Muscle of arm (tissue), 12 donors: Measurements from ENCODE around the gene CHCHD3. TPM values are rescaled to one million over a fixed set of nuclear protein-coding genes. Genes with fewer than 3 reads are reported as not detected.
"Not testable (repeated sequence)": the region's sequence is repeated elsewhere in the genome, so short reads cannot be mapped to it uniquely, and the experiment has no call there.

Experiments
- DNase-seq: peaks from one replicate; pipeline ENCODE4 v3.0.0-alpha.2; 2013
- polyA plus RNA-seq, 12 donors: library from polyadenylated mRNA; unstranded; fragments of 120-200 nt; gene quantifications; one replicate each; pipeline ENCODE4 v1.2.1, GENCODE V29; 2013; ENCODE audit not compliant: insufficient read length in 12 of 12

CHCHD3 gene
- polyA plus RNA-seq, 12 donors = 58.1 to 99.1 (median 70.6) TPM; not detected in 1

DNA sequence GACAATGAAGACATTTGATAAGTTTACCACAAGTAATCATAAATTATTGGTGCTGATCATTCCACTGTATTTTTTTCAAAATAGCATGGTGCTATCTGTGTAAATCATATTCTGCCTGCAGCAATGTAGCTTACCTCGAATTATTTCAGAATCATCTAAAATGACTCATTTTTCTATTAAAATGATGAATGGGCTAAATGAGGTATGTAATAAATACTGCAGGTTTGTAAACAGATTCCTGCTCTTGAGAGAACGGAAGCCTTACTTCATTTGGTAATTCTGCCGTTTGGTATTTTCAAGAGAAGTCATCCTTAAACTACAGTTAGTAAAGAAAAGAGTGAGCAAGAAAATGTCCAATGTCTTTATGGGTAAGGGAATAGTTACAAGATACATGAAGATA, 115.9 kb downstream of the CHCHD3 start:
- DNase-seq = no peak

DNA sequence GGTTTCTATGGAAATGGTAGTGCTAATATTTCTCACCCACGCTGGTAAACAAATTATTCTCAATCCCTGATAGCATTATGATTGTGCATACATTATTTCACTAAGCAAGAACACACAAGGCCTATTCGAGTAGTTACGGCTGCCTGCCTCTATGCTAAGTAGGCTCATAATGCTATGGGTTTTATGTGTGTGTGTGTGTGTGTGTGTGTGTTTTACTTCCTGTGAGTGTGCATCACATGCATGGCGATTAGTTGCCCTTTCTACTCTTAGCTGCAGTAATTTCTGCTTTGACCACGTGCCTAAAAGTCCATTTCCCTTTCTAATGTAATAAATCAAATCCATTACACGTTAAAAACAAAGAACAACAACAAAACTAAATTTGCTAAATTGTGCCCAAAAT, 117.0 kb downstream of the CHCHD3 start:
- DNase-seq = no peak

DNA sequence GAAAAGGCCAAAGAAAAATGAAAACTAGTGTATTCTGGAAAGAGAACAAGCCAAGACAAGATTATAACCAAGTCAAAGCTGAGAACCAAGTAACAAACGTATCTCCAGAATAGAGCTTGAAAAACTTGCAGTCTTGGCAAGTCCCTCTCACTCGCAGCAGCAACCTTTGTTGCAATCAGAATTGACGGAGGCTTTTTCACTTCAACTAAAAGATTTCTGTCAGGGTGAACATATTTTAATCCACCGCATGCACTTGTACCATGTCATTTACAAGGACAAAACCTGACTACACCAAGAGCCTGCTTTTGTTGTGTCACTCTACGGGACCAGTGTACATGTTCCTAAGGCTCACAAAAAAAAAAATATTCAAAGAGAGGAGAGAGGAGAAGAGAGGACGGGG, 122.0 kb downstream of the CHCHD3 start:
- DNase-seq = no peak

DNA sequence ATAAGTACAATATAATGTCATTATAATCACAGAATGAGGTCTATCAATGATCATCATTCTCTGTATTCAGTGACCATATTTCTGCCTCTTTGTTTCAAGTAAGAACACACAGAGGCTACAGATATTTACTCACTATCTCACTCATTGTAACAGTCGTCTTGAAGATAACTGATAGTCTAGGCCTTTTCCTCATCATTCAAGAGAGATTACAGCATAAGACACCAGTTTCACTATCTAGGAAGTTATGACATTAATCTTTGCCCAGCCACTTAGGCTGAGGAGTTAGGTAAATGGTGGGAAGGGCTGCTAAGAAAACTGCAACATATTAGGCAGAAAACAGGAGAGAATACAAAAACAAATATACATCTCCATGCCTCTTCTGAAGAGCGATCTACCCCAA, 125.3 kb downstream of the CHCHD3 start:
- DNase-seq = no peak

DNA sequence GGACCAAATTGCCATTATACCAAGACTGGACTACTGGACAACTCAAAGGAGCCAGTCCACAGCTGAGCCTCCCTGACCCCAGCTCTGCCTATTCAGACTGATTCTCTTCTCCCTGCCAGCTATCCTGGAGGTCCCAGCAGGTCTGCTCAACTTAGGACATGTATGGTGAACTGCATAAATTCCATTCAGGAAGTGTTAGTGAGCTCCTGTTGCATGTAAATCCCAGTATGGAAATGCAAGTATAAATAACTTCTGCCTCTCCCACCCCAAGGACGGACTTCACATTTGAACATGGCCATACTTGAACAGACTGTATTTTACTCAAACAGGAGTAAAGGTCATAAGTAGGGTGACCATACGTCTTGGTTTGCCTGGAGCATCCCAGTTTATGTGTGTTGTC, 128.4 kb downstream of the CHCHD3 start:
- DNase-seq = no peak

DNA sequence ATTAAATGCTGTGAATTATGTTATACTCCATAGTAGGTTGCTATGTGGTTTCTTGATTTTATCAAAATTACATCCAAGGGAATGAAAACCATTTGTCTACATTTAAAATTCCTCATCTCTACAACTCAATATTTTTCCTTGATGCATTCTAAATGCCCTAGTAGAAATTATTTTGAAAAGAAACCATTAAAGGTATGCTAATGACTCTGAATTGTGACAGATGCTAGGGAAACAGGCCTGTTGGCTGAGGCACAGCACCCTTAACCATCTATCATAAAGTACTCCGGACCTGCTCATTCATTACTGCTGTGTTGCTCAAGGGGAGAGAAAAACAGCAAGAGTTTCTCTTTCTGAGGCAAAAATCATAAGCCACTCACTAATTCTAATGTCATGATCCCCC, 131.2 kb downstream of the CHCHD3 start:
- DNase-seq = no peak

DNA sequence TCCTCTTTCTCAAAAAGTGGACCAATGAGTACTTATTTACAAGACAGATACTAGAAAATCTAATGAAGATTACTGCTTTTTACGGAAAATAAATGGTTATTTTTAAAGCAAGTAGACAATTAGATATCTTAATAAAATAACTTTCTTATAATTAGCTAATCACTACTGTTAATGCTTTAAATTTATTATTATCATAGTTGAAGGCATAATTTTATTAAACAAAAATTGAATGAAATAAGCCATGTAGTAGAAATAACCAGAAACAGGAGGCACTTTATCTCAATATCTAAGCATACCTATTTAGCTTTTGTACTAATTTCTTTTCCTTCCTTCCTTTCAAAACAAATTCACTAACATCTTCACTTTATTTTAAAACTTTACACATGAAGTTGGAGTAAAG, 134.9 kb downstream of the CHCHD3 start:
- no peak for DNase-seq

DNA sequence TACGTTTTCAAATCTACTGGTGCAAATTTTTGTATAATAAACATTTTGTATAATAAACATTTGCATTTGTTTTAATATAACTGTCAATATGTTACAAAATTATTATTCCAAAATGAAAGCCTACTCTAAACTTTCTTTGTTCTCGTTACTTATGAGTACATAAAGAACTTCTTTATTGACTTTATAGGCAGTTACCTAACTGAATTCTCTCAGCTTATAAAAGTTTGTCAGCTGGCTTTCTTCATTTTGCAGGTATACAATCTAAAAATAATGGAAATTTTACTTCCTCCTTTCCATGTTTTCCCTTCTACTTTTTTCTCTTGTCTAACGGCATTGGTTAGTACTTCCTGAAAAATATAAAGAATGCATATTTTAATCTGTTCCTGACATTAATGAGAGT, 137.1 kb downstream of the CHCHD3 start:
- no peak for DNase-seq

DNA sequence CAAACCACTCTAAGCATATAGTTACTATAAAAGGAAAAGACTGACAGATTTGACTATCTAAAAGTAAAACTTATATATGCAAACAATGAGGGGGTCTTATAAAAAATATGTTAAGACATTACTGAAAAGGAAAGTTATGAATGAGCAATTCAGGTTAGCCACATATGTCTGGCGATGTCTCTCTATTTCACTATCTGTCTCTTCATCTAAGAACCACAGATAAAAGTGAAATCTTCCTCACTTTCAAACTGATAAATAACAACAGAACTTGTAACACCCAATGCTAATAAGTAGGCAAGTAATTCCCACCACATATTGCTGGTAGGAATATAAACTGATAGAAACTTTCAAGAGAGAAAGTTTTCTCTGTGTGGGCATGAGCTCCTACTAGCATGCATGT, 138.2 kb downstream of the CHCHD3 start:
- no peak for DNase-seq

DNA sequence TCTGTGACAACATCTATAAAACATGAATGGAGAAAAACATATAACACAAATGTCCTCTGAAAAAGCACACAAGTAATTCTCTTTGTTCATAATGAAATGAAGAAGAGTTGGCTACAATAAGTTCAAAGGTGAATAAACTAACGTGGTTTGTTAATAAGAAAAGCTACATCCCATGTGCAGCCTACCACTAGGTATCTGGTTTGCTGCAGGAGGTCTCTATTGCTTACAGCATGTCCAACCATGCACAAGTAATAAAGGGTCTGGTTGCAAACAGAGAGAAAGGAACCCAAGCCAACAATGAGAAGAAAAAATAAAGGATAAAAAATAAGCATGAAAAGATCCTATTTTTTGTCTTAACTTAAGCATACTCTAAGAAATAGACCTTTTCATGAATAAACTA, 139.2 kb downstream of the CHCHD3 start:
- no peak for DNase-seq

DNA sequence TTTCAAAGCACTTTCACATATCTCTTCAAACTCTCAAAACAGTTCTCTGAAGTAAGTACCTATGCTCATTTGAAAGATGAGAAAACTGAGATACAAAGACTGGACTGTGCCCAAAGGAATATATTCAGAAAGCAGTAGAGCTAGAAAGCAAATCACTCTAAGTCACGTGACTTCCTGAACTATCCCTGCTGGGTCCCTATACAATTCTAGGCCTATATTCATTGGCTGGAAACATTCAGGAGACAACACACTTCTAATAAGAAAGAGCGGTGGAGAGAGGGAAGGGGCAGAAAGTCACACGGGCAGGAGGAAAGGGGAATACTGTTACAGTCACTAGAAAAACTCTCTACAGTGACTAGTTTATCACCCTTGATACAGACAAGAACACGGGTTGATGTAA, 140.0 kb downstream of the CHCHD3 start:
- DNase-seq = no peak

DNA sequence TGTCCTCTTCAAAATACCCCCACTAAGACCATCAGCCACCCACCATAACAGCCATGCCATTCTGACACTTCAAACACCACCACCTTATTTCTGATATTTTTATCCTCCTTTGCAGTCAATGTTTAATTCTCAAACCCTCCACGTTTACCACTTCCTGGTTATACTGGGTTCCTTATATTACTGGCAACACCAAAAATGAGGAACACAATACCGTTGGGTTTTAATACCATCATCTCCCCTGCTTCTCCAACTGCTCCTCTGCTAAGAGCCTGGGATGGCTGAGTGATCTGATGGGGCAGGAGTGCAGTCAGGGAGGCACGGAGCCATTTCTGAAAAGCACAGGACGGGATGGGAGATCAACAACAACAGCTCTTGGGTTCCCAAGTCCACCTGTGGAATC, 140.5 kb downstream of the CHCHD3 start:
- DNase-seq = no peak

DNA sequence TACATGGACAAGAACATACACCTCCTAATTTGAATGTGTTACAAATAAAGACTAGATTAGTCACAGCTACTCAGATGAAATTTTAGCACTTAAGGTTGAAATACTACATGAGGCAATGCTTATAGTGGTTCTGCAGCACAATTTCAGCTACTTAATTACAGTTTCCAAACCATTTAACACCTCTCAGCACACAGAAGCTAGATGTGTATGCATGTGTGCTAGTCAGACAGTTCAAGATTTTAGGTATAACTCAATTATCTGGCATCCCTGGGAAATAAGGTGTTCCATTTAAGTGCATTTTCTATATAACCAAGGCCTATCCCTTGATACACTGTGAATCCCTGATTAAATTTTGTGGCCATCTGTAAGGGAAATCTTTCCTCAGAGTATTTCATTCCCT, 141.8 kb downstream of the CHCHD3 start:
- DNase-seq = no peak

DNA sequence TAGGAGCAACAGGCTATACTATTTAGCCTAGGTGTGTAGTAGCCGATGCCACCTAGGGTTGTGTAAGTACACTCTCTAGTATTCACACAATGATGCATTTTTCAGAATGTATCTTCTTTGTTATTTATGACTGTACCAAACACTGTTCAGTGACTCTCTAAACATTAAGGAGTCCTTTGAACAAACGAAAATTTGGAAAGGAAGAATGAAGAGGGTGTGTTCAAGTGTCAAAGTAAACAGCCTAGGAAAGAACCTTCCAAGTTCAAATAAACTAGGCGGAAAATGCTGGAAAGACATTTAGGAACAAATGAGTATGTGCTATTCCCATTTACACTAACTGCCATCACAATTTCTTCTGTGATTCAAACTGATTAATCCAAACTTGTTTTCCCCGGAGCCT, 142.4 kb downstream of the CHCHD3 start:
- no peak for DNase-seq

DNA sequence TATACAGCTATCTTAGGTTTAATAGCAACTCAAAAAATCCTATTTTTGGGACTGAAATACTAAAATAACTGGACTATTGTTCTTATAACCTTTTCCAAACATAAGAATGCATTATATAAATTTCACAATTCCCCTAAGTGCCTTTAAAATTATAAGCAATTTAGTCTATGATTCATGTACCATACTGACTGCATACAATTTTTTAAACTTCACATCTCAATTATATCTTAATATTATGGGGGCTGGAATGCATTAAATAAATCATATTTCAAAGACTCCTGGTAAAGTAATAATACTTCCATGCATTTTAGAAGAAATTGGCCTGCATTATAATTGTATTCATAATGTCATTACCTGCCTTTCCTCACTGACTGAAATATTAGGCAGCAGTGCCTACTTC, 144.6 kb downstream of the CHCHD3 start:
- no peak for DNase-seq

DNA sequence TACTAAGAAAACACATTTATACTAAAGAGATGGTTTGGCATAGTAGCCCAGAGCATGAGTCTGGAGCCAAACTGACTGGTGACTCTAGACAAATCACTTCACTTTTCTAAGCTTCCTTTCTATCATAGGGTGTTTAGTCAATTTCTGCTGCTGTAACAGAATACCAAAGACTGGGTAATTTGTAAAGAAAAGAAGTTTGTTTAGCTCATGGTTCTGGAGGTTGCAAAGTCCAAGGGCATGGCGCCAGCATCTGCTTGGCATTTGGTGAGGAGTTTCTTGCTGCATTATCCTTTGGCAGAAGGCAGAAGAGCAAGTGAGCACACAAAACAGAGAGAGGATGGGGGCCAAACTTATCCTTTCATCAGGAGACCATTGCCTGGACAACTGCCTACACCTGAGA, 146.3 kb downstream of the CHCHD3 start:
- DNase-seq = no peak

DNA sequence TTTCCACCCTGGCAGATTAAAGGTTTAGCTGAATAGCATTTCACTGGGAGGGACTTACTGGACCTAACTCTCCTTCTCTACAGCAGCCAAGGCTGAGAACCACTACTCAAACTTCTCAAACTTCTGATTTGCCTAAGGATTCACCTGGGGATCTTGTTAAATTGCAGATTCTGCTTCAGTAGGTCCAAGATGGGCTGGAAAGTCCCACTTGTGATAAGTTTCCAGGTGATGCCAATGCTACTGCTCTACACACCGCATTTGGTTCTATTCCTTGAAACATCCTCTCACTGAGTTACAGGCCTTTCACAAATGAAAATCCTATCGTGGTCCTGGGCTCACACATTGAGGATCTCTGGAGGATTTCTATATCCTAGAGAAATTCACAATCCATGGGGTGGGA, 147.9 kb downstream of the CHCHD3 start:
- no peak for DNase-seq

DNA sequence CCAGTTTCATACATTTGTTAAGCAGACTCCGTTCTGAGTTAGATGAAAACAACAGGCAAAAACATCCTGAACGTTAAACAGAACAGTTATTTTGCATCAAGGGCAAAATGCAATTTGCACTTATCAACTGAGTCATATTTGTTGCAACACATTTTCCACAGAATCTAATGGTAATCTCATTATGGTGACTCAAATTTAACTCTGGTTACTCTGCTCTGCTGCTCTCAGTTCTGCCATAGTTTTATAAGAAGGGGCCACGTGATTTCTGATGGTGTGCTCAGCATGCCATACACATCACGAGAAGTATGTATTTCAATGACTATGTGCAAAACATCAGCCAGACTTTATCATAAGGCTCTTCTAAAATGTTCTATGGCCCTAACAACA, 148.8 kb downstream of the CHCHD3 start:
- no peak for DNase-seq

DNA sequence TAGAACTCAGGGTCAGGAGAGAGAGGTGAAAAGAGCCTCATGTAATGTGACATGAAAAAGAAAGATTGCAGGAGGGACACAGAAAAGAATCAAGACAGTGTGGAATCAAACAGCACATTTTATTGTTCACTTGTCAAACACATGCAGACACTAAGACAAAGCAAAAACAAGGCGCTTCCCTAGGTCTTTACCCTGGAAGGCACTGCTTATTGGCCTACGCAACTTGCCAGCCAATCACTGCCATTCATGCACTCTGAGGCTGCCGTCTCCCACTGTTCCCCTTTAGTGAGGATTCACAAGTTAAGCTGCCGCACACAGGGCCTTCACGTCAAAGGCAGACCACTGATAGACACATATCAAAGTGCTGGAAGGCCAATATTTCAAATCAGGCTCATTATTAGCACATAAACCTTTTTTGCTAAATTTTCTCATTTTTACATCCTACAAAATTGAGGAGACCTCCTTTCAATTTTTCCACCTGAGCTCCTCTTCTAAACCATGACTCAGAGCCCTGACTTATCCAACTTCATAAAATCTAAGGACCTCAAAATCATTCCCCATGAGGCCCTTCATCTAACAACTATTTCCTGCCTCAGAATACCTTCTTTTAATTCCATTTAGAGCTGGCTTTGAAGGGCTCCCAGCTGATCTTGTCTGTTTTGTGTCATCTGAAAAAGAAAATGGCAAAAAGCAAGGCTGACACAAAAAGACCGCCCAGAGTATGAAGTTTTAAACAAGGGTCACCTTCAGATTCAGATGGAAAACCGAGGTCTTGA, 149.4 kb downstream of the CHCHD3 start:
- DNase-seq = no peak

DNA sequence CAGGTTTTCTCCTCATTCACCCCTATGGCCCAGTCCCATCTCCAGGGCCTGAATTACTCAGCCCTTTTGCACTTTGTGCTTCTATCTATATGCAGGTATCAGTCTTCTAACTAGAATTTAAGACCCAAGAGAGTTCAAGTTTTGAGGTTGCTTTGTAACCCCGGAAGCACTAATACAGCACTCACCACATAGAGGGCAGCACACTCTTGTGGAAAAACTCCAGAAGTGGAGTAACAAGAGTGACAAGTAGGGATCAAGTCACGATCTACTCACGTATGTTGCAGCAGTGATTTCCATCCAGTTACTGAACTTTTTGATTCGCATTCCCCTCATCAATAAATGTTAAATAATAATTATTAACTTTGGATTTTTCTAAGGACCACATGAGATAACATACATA, 151.0 kb downstream of the CHCHD3 start:
- DNase-seq = no peak

DNA sequence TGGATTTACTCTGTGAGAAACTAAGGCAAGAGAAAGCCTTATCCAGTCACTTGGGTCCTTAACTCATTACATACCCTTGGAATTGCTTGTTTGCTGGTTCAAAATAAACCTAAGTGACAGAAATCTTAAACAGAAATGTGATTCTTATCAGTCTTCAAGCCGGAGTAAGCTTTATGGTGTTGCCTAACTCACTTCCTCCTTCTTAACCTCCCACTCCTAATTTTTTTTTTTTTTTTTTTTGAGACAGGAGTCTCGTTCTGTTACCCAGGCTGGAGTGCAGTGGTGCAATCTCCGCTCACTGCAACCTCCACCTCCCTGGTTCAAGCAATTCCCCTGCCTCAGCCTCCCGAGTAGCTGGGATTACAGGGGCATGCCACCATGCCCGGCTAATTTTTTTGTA, 151.9 kb downstream of the CHCHD3 start:
- not testable (repeated sequence) for DNase-seq

DNA sequence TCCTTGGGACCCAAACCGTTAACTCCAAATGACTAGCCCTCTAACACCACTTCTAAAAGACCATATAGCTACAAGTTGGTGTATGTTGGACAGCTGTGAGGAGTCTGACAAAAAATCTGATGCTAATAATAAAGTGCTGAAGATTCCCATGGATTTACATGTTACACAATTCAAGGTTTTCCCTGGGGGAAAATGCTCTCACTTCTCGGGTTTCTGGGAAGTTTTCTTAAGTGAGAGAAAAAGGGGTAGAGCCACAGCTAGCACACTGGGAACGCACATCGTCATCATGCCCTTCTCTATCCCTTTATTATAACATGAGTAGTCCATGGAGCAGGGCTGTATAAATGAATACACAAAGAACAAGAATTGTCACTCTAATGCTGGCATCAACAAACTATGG, 162.1 kb downstream of the CHCHD3 start:
- no peak for DNase-seq

DNA sequence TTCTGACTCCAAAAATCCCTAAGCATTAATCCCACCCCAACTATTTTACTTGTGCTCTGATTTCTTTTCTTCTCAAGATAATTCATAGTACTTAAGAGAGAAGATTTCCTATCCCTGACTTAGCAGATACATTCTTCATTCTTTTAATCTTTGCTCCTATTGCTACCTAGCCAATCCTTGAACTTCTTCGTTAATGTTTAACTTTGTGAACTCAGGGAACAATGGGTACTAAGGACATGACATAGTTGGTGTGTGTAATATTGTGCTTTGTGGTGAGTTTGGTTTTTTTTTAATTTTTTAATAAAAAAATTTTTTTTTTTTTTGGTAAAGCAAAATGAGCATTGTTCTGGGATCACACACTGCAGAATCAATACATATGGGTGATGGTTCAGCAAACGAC, 166.2 kb downstream of the CHCHD3 start:
- DNase-seq = no peak

DNA sequence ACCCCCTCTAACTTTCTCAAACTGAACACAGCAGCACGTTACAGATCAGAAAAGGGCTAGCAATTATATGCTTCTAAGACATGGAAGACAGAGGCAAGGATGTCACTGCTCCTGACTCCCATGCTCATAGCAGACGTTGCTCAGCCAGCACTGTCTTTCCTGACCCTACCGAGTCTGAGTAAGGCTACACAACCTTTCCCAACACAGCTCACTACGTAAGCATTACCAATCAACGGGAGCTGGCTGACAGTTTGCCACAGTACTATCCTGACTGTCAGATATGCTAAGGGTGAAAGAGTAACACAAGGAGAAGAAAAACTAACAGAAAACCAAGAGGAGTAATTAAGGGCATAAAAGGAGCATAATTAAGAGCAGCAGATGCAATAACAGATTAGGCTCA, 171.2 kb downstream of the CHCHD3 start:
- no peak for DNase-seq
